ENCODE measurements around the gene HMCN1. TPM values are rescaled to one million over a fixed set of nuclear protein-coding genes. Genes with fewer than 3 reads are reported as not detected.

The HMCN1 gene
- total and polyA plus RNA-seq, 11 donors, result 2.1 to 14.1 (median 5.6) TPM

GRCh38 chr1:185894791-185895190 is 160.6 kb downstream of the HMCN1 start:
- H3K9me3 ChIP-seq, result peaks cover 0 to 10% (median 0%) of the 10 kb centered on the region in 12 donors
- intact Hi-C loops (cut with DNase I), result no loop called here

GRCh38 chr1:185895208-185895900 is 161.2 kb downstream of the HMCN1 start:
- Histone ChIP-seq H3K4me1 (peaks cover 0 to 2% (median 0%) of the 10 kb centered on the region in 12 donors), H3K9me3 (peaks cover 0 to 6% (median 0%) of the 10 kb centered on the region in 12 donors), H3K27ac (peak overlapping the region in 2 of 12 donors; percentile 2 to 19), H3K4me3 (no peak overlapping the region), H3K27me3 (no peaks in the 10 kb centered on the region), H3K36me3 (no peaks in the 10 kb centered on the region)
- 75 to 91% (median 79%) methylated on average over 1 of the region's 1 CpG for WGBS, 4 donors
- TF ChIP-seq CTCF (IDR thresholded peaks at IDR 0.05) (no peak), POLR2A (IDR thresholded peaks at IDR 0.05) (no peak)
- DNase-seq (no peak), ATAC-seq (peak in 1 of 4 donors; percentile 29)
- intact Hi-C loops (cut with DNase I), result no loop called here

More at GRCh38 chr1:185894791-185895190, 160.6 kb downstream of the HMCN1 start:
- H3K36me3 ChIP-seq, result no peaks in the 10 kb centered on the region
- peaks cover 0 to 2% (median 0%) of the 10 kb centered on the region in 12 donors for H3K4me1 ChIP-seq
- ATAC-seq (peak in 1 of 4 donors; percentile 33), DNase-seq (no peak)
- no peak overlapping the region for H3K4me3 ChIP-seq
- peak overlapping the region in 1 of 12 donors; percentile 2 for H3K27ac ChIP-seq
- TF ChIP-seq CTCF (IDR thresholded peaks at IDR 0.05), result no peak
- no peak for TF ChIP-seq POLR2A (IDR thresholded peaks at IDR 0.05)
- no peaks in the 10 kb centered on the region for H3K27me3 ChIP-seq
- WGBS, 4 donors, result 76 to 84% (median 81%) methylated on average over 3 of the region's 3 CpGs

GRCh38 chr1:185896863-185897262 is 162.7 kb downstream of the HMCN1 start:
- Histone ChIP-seq H3K4me3 (no peak overlapping the region), H3K27me3 (no peaks in the 10 kb centered on the region), H3K9me3 (peaks cover 0 to 3% (median 0%) of the 10 kb centered on the region in 12 donors), H3K4me1 (peaks cover 0 to 2% (median 0%) of the 10 kb centered on the region in 12 donors), H3K36me3 (no peaks in the 10 kb centered on the region), H3K27ac (no peak overlapping the region)
- intact Hi-C loops (cut with DNase I), result no loop called here
- no peak for DNase-seq
- ATAC-seq, result no peak
- TF ChIP-seq CTCF (IDR thresholded peaks at IDR 0.05) (no peak), POLR2A (IDR thresholded peaks at IDR 0.05) (no peak)

GRCh38 chr1:185906186-185906585 is 172.0 kb downstream of the HMCN1 start:
- Histone ChIP-seq H3K4me1 (no peaks in the 10 kb centered on the region), H3K9me3 (no peaks in the 10 kb centered on the region), H3K36me3 (peaks cover 0 to 5% (median 0%) of the 10 kb centered on the region in 9 donors), H3K4me3 (no peak overlapping the region), H3K27me3 (no peaks in the 10 kb centered on the region), H3K27ac (no peak overlapping the region)
- TF ChIP-seq POLR2A (IDR thresholded peaks at IDR 0.05) (no peak), CTCF (IDR thresholded peaks at IDR 0.05) (no peak)
- intact Hi-C loops (cut with DNase I), result no loop called here
- ATAC-seq, result no peak
- no peak for DNase-seq
- WGBS, 4 donors, result 80 to 91% (median 83%) methylated on average over 1 of the region's 1 CpG

Measured in heart left ventricle (tissue), 16 donors.